HepG2 (cell line): ENCODE data around the gene KLHL21. TPM values are rescaled to one million over a fixed set of nuclear protein-coding genes. Genes with fewer than 3 reads are reported as not detected.
A peak's percentile ranks its signal among the peaks of the same experiment; 100 is the strongest.

Experiments used
- ATF3 ChIP-seq: sonication (generic); formaldehyde crosslinking; IDR thresholded peaks from 2 replicates; pipeline ENCODE4 v1.4.0; 2020; ENCODE audit warnings: missing genetic modification reagents
- BRD4 ChIP-seq: sonication (generic); formaldehyde crosslinking; IDR thresholded peaks from 2 replicates; pipeline ENCODE4 v1.4.0; 2020; ENCODE audit warnings: missing genetic modification reagents
- CAMTA2 ChIP-seq: sonication (generic); formaldehyde crosslinking; IDR thresholded peaks from 2 replicates; pipeline ENCODE4 v1.4.0; 2020; ENCODE audit warnings: mild to moderate bottlenecking, missing genetic modification reagents, borderline replicate concordance
- DMAP1 ChIP-seq: IDR thresholded peaks from 2 replicates; pipeline ENCODE4 v1.6.1; 2016
- KDM2A ChIP-seq: sonication (generic); formaldehyde crosslinking; IDR thresholded peaks from 2 replicates; pipeline ENCODE4 v1.4.0; 2020; ENCODE audit warnings: low read depth, missing genetic modification reagents, borderline replicate concordance
- MAFK ChIP-seq, 2 experiments: IDR thresholded peaks in 1 of 2; conservative IDR thresholded peaks in 1 of 2; 2 replicates each; pipeline ENCODE4 v1.6.1; 2011; ENCODE audit warnings: improper control_type of control experiment in 2 of 2, low read length in 2 of 2
- MATR3 ChIP-seq: sonication (generic); formaldehyde crosslinking; IDR thresholded peaks from 2 replicates; pipeline ENCODE4 v1.4.0; 2020; ENCODE audit warnings: missing genetic modification reagents
- PRPF4 ChIP-seq: fragments of 200-400 bp; formaldehyde crosslinking; IDR thresholded peaks from 2 replicates; pipeline ENCODE4 v1.6.1; 2016; ENCODE audit warnings: low read length, low read depth; ENCODE audit not compliant: poor library complexity, severe bottlenecking
- RNF2 ChIP-seq: fragments of 450-650 bp; conservative IDR thresholded peaks from 2 replicates; pipeline ENCODE4 v1.6.1; 2016; ENCODE audit warnings: low read depth
- RXRB ChIP-seq: IDR thresholded peaks from 2 replicates; pipeline ENCODE4 v1.6.1; 2016; ENCODE audit warnings: borderline replicate concordance, missing genetic modification reagents, missing compliant biosample characterization
- SMYD3 ChIP-seq: sonication (generic); formaldehyde crosslinking; IDR thresholded peaks from 2 replicates; pipeline ENCODE4 v1.8.1; 2023; ENCODE audit warnings: mild to moderate bottlenecking, missing genetic modification reagents
- SP5 ChIP-seq: IDR thresholded peaks from 2 replicates; pipeline ENCODE4 v1.6.1; 2016; ENCODE audit warnings: low read depth, borderline replicate concordance
- TOPORS ChIP-seq: sonication (generic); formaldehyde crosslinking; IDR thresholded peaks from 2 replicates; pipeline ENCODE4 v1.8.0; 2023; ENCODE audit warnings: mild to moderate bottlenecking, missing genetic modification reagents
- YY1 ChIP-seq: IDR thresholded peaks from 2 replicates; pipeline ENCODE4 v1.6.1; 2011; ENCODE audit warnings: low read length, low read depth, moderate library complexity, mild to moderate bottlenecking; ENCODE audit not compliant: insufficient read depth, insufficient replicate concordance
- ZBTB3 ChIP-seq: sonication (generic); formaldehyde crosslinking; IDR thresholded peaks from 2 replicates; pipeline ENCODE4 v1.4.0; 2020; ENCODE audit warnings: low read depth, mild to moderate bottlenecking, moderate library complexity, missing genetic modification reagents, borderline replicate concordance
- ZBTB7B ChIP-seq: sonication (generic); formaldehyde crosslinking; IDR thresholded peaks from 2 replicates; pipeline ENCODE4 v1.4.0; 2020; ENCODE audit warnings: missing genetic modification reagents
- ZGPAT ChIP-seq: IDR thresholded peaks from 2 replicates; pipeline ENCODE4 v1.6.1; 2016; ENCODE audit warnings: mild to moderate bottlenecking
- ZMYM4 ChIP-seq: sonication (generic); formaldehyde crosslinking; IDR thresholded peaks from 2 replicates; pipeline ENCODE4 v1.8.1; 2023; ENCODE audit warnings: mild to moderate bottlenecking, missing genetic modification reagents
- ZNF337 ChIP-seq: sonication (generic); formaldehyde crosslinking; IDR thresholded peaks from 2 replicates; pipeline ENCODE4 v1.5.1; 2020; ENCODE audit warnings: missing genetic modification reagents, low read depth, mild to moderate bottlenecking, borderline replicate concordance
- ZNF430 ChIP-seq: sonication (generic); formaldehyde crosslinking; IDR thresholded peaks from 2 replicates; pipeline ENCODE4 v1.9.0; 2021; ENCODE audit warnings: mild to moderate bottlenecking, missing genetic modification reagents
- ZNF549 ChIP-seq: sonication (generic); formaldehyde crosslinking; IDR thresholded peaks from 2 replicates; pipeline ENCODE4 v1.5.0; 2020; ENCODE audit warnings: missing genetic modification reagents
- ZNF709 ChIP-seq: sonication (generic); formaldehyde crosslinking; IDR thresholded peaks from 2 replicates; pipeline ENCODE4 v1.5.0; 2020; ENCODE audit warnings: mild to moderate bottlenecking, missing genetic modification reagents
- ZNF746 ChIP-seq: sonication (generic); formaldehyde crosslinking; IDR thresholded peaks from 2 replicates; pipeline ENCODE4 v1.8.0; 2022; ENCODE audit warnings: mild to moderate bottlenecking, missing genetic modification reagents
- ZNF777 ChIP-seq: sonication (generic); formaldehyde crosslinking; IDR thresholded peaks from 2 replicates; pipeline ENCODE4 v1.4.0; 2020; ENCODE audit warnings: missing genetic modification reagents
- ZSCAN22 ChIP-seq: sonication (generic); formaldehyde crosslinking; IDR thresholded peaks from 2 replicates; pipeline ENCODE4 v1.4.0; 2020; ENCODE audit warnings: mild to moderate bottlenecking, missing genetic modification reagents
- polyA plus RNA-seq, 8 experiments: library from polyadenylated mRNA; depleted of rRNA in 3 of 8; stranded (reverse) in 7 of 8; unstranded in 1 of 8; fragments of >200 nt; fragmentation: Illumina TruSeq in 4 of 8; extraction: Trizol in 4 of 8; gene quantifications; 2 replicates each; pipeline versions ENCODE4 v1.2.1 to v1.2.3, GENCODE V29; 2011 to 2016; ENCODE audit warnings: low read depth in 4 of 8, missing spikeins in 1 of 8, mixed read lengths in 1 of 8; ENCODE audit not compliant: insufficient read depth in 1 of 8
- total RNA-seq, 5 experiments: library from RNA; depleted of rRNA; stranded (reverse); fragments of >200 nt; fragmentation: Illumina TruSeq; extraction: Trizol; gene quantifications; 2 replicates each; pipeline ENCODE4 v1.2.3, GENCODE V29; 2016; ENCODE audit warnings: low read depth in 1 of 5
- TF ChIP-seq, protein P1 (sequence below): sonication (generic); formaldehyde crosslinking; IDR thresholded peaks from 2 replicates; pipeline ENCODE4 v1.8.0; 2022; ENCODE audit warnings: missing genetic modification reagents, low read depth, mild to moderate bottlenecking, borderline replicate concordance
- TF ChIP-seq, protein P2 (sequence below): IDR thresholded peaks from 2 replicates; pipeline ENCODE4 v1.6.1; 2018; ENCODE audit warnings: missing genetic modification reagents
- TF ChIP-seq, protein P3 (sequence below): sonication (generic); formaldehyde crosslinking; IDR thresholded peaks from 2 replicates; pipeline ENCODE4 v1.8.0; 2023; ENCODE audit warnings: mild to moderate bottlenecking, missing genetic modification reagents

Gene KLHL21
- total and polyA plus RNA-seq, 2 of the 13 experiments (the other 11 are each of a cell fraction or from before 2014, with no cell fraction given): 14.8 to 25.0 TPM

- TF ChIP-seq MAFK (conservative IDR thresholded peaks at IDR 0.05 in 1 of 2, IDR thresholded peaks at IDR 0.05 in 1 of 2; ENCODE audit: low read length in 2 of 2) (no peak), ZBTB3 (peak; percentile 55; the same call in 1 of the 2 replicates), SMYD3 (peak; percentile 38; the same call in 1 of the 2 replicates), ZNF709 (CRISPR knock-in tag) (peak; percentile 89), TOPORS (no peak; the same call in 1 of the 2 replicates), ZGPAT (CRISPR knock-in tag) (peak; percentile 35; the same call in 1 of the 2 replicates), ZNF777 (CRISPR knock-in tag) (peak; percentile 87), YY1 (peak; percentile 74), ATF3 (CRISPR knock-in tag) (peak; percentile 80), CAMTA2 (CRISPR knock-in tag) (no peak), ZMYM4 (CRISPR knock-in tag) (peak; percentile 36; the same call in 1 of the 2 replicates), DMAP1 (0 out of 2 replicates have a peak, but pooled peaks have one; percentile 53), RNF2 (no peak), ZNF430 (CRISPR knock-in tag) (peak; percentile 87), PRPF4 (no peak), KDM2A (peak; percentile 74; the same call in 1 of the 2 replicates), ZSCAN22 (CRISPR knock-in tag) (no peak), ZNF337 (CRISPR knock-in tag) (no peak), BRD4 (CRISPR knock-in tag) (peak; percentile 59; the same call in 1 of the 2 replicates), MATR3 (CRISPR knock-in tag) (no peak), ZNF549 (CRISPR knock-in tag) (no peak), ZBTB7B (CRISPR knock-in tag) (peak; percentile 11; the same call in 1 of the 2 replicates), ZNF746 (CRISPR knock-in tag) (0 out of 2 replicates have a peak, but pooled peaks have one; percentile 77), RXRB (no peak; the same call in 1 of the 2 replicates), SP5 (peak; percentile 58; the same call in 1 of the 2 replicates)
- TF ChIP-seq, protein P1, sequence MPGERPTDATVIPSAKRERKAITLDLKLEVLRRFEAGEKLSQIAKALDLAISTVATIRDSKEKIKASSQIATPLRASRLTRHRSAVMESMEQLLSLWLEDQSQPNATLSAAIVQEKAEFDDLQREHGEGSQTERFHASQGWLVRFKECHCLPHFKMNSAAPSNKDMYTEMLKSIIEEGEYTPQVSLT (CRISPR knock-in tag): no peak
- TF ChIP-seq, protein P2, sequence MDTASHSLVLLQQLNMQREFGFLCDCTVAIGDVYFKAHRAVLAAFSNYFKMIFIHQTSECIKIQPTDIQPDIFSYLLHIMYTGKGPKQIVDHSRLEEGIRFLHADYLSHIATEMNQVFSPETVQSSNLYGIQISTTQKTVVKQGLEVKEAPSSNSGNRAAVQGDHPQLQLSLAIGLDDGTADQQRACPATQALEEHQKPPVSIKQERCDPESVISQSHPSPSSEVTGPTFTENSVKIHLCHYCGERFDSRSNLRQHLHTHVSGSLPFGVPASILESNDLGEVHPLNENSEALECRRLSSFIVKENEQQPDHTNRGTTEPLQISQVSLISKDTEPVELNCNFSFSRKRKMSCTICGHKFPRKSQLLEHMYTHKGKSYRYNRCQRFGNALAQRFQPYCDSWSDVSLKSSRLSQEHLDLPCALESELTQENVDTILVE (CRISPR knock-in tag): 0 out of 2 replicates have a peak, but pooled peaks have one; percentile 17
- TF ChIP-seq, protein P3, sequence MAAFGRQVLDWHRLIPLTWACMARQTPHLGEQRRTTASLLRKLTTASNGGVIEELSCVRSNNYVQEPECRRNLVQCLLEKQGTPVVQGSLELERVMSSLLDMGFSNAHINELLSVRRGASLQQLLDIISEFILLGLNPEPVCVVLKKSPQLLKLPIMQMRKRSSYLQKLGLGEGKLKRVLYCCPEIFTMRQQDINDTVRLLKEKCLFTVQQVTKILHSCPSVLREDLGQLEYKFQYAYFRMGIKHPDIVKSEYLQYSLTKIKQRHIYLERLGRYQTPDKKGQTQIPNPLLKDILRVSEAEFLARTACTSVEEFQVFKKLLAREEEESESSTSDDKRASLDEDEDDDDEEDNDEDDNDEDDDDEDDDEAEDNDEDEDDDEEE: peak; percentile 93
Measured at GRCh38 chr1:6602669-6603237, at the start of gene KLHL21 (continued).
